Loucy (cell line): ENCODE measurements around the gene TFEB.

Source experiments
- CTCF ChIP-seq: fragments of 200-600 bp; sonication (generic); conservative IDR thresholded peaks from 2 replicates; pipeline ENCODE4 v1.5.1; 2014; ENCODE audit warnings: mild to moderate bottlenecking, antibody characterized with exemption, low read length
- EZH2phosphoT487 ChIP-seq: fragments of 200-600 bp; IDR thresholded peaks from 2 replicates; pipeline ENCODE4 v1.6.1; 2018; ENCODE audit warnings: antibody characterized with exemption, mild to moderate bottlenecking, moderate library complexity, borderline replicate concordance

DNA sequence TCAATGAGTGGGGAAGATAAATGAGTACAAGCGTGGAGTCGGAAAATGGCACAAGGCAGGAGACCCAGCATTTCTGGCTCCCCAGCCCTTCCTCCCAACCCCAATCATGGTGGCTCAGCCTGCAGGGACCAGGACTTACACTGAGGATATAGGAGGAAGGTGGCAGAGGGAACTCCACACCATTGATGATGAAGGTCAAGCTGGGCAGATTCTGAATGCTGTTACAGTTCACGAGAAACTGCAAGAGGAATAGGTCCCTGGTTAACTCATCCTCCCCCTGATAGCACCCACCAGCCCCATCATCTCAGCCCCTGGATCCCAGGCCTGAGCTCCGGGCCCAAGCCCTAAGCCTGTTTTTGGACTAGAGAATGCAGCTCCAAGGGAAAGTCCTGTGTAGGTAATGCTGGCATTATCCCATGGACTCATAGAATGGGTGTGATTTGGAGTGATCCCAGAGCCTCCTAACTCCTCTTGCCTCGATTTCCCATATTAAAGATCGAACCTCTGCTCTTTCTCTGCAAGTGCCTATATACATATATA is 2.3 kb upstream of the TFEB start:
- TF ChIP-seq CTCF (no peak), EZH2phosphoT487 (no peak)
